ENCODE measurements around the gene TMEM14A. TPM values are rescaled to one million over a fixed set of nuclear protein-coding genes. Genes with fewer than 3 reads are reported as not detected.
"Not testable (repeated sequence)": the region's sequence is repeated elsewhere in the genome, so short reads cannot be mapped to it uniquely, and the experiment has no call there.

Gene TMEM14A
- polyA plus RNA-seq, 2 donors = 30.8 to 43.2 TPM

GRCh38 chr6:52653151-52653550 lies 17.8 kb upstream of the TMEM14A start:
- Histone ChIP-seq H3K27ac (ENCODE audit: low read depth in 2 of 2, low read length in 1 of 2) (no peak overlapping the region), H3K4me1 (ENCODE audit: control insufficient read depth in 2 of 2, insufficient read depth in 2 of 2, low read length in 1 of 2) (no peaks in the 10 kb centered on the region), H3K27me3 (ENCODE audit: control insufficient read depth in 1 of 2, insufficient read depth in 2 of 2, low read length in 2 of 2) (no peaks in the 10 kb centered on the region), H3K9me3 (ENCODE audit: control insufficient read depth in 2 of 2, insufficient read depth in 1 of 2, low read depth in 1 of 2, low read length in 1 of 2) (no peaks in the 10 kb centered on the region), H3K4me3 (ENCODE audit: low read depth in 1 of 2, low read length in 2 of 2) (no peak overlapping the region), H3K36me3 (ENCODE audit: control insufficient read depth in 2 of 2, insufficient read depth in 2 of 2, low read length in 1 of 2) (no peaks in the 10 kb centered on the region)

DNA sequence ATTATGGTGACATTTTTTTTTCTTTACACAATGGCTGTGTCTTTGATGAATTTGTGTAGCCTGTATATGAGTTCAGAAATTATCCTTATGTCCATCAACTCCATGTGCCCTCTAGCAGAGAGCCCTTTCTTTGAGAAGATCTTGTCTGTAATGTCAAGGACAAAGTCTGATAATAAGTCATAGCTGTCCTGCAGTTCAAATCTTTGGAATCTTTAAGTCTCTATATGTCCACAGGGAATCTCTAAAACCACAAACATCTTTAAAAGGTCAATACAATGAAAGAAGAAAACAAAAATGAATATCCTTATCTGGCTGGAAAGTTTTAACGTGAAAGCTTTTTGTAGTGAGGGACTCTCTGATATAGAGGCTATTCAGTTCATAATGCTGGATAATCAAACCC lies 16.9 kb upstream of the TMEM14A start:
- no peaks in the 10 kb centered on the region for H3K4me1 ChIP-seq (ENCODE audit: control insufficient read depth in 2 of 2, insufficient read depth in 2 of 2, low read length in 1 of 2)
- H3K9me3 ChIP-seq (ENCODE audit: control insufficient read depth in 2 of 2, insufficient read depth in 1 of 2, low read depth in 1 of 2, low read length in 1 of 2) = no peaks in the 10 kb centered on the region
- 79 to 93% methylated on average over 1 of the region's 1 CpG for WGBS, 2 donors
- no peaks in the 10 kb centered on the region for H3K36me3 ChIP-seq (ENCODE audit: control insufficient read depth in 2 of 2, insufficient read depth in 2 of 2, low read length in 1 of 2)
- no peak overlapping the region for H3K27ac ChIP-seq (ENCODE audit: low read depth in 2 of 2, low read length in 1 of 2)
- no peak overlapping the region for H3K4me3 ChIP-seq (ENCODE audit: low read depth in 1 of 2, low read length in 2 of 2)
- H3K27me3 ChIP-seq (ENCODE audit: control insufficient read depth in 1 of 2, insufficient read depth in 2 of 2, low read length in 2 of 2) = no peaks in the 10 kb centered on the region

DNA sequence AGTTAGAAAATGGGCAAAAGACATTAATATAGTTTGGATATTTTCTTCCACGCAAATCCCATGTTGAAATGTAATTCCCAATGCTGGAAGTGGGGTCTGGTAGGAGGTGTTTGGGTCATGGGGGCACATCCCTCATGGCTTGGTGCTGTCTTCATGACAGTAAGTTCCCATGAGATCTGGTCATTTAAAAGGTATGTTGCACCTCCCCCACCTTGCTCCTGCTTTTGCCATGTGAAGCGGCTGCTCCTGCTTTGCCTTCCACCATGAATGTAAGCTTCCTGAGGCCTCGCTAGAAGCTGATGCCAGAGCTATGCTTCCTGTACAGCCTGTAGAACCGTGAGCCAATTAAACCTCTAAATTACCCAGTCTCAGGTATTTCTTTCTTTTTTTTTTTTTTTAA lies 16.3 kb upstream of the TMEM14A start:
- Histone ChIP-seq H3K36me3 (ENCODE audit: control insufficient read depth in 2 of 2, insufficient read depth in 2 of 2, low read length in 1 of 2) (no peaks in the 10 kb centered on the region), H3K9me3 (ENCODE audit: control insufficient read depth in 2 of 2, insufficient read depth in 1 of 2, low read depth in 1 of 2, low read length in 1 of 2) (no peaks in the 10 kb centered on the region), H3K27ac (ENCODE audit: low read depth in 2 of 2, low read length in 1 of 2) (no peak overlapping the region), H3K27me3 (ENCODE audit: control insufficient read depth in 1 of 2, insufficient read depth in 2 of 2, low read length in 2 of 2) (no peaks in the 10 kb centered on the region), H3K4me1 (ENCODE audit: control insufficient read depth in 2 of 2, insufficient read depth in 2 of 2, low read length in 1 of 2) (no peaks in the 10 kb centered on the region), H3K4me3 (ENCODE audit: low read depth in 1 of 2, low read length in 2 of 2) (no peak overlapping the region)
- WGBS, 2 donors = 87 to 91% methylated on average over 4 of the region's 4 CpGs

DNA sequence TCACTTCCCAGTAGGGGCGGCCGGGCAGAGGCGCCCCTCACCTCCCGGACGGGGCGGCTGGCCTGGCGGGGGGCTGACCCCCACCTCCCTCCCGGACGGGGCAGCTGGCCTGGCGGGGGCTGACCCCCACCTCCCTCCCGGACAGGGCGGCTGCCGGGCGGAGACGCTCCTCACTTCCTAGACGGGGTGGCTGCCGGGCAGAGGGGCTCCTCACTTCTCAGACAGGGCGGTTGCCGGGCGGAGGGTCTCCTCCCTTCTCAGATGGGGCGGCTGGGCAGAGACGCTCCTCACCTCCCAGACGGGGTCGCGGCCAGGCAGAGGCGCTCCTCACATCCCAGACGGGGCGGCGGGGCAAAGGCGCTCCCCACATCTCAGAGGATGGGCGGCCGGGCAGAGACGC lies 15.0 kb upstream of the TMEM14A start:
- not testable (repeated sequence) for H3K27me3 ChIP-seq (ENCODE audit: control insufficient read depth in 1 of 2, insufficient read depth in 2 of 2, low read length in 2 of 2); H3K4me1 ChIP-seq (ENCODE audit: control insufficient read depth in 2 of 2, insufficient read depth in 2 of 2, low read length in 1 of 2); H3K27ac ChIP-seq (ENCODE audit: low read depth in 2 of 2, low read length in 1 of 2); H3K36me3 ChIP-seq (ENCODE audit: control insufficient read depth in 2 of 2, insufficient read depth in 2 of 2, low read length in 1 of 2); H3K4me3 ChIP-seq (ENCODE audit: low read depth in 1 of 2, low read length in 2 of 2); H3K9me3 ChIP-seq (ENCODE audit: control insufficient read depth in 2 of 2, insufficient read depth in 1 of 2, low read depth in 1 of 2, low read length in 1 of 2)
- WGBS, 2 donors = 93 to 98% methylated on average over 16 to 28 of the region's 33 CpGs

- H3K4me3 ChIP-seq (ENCODE audit: low read depth in 1 of 2, low read length in 2 of 2) = no peak overlapping the region
- H3K4me1 ChIP-seq (ENCODE audit: control insufficient read depth in 2 of 2, insufficient read depth in 2 of 2, low read length in 1 of 2) = peaks cover 0 to 2% of the 10 kb centered on the region in 2 donors
- no peaks in the 10 kb centered on the region for H3K9me3 ChIP-seq (ENCODE audit: control insufficient read depth in 2 of 2, insufficient read depth in 1 of 2, low read depth in 1 of 2, low read length in 1 of 2)
- 70 to 78% methylated on average over 4 of the region's 4 CpGs for whole genome bisulfite sequencing, 2 donors
- H3K27ac ChIP-seq (ENCODE audit: low read depth in 2 of 2, low read length in 1 of 2) = no peak overlapping the region
- H3K27me3 ChIP-seq (ENCODE audit: control insufficient read depth in 1 of 2, insufficient read depth in 2 of 2, low read length in 2 of 2) = no peaks in the 10 kb centered on the region
- no peaks in the 10 kb centered on the region for H3K36me3 ChIP-seq (ENCODE audit: control insufficient read depth in 2 of 2, insufficient read depth in 2 of 2, low read length in 1 of 2)
Measured at GRCh38 chr6:52657870-52658269, 13.0 kb upstream of the TMEM14A start.

DNA sequence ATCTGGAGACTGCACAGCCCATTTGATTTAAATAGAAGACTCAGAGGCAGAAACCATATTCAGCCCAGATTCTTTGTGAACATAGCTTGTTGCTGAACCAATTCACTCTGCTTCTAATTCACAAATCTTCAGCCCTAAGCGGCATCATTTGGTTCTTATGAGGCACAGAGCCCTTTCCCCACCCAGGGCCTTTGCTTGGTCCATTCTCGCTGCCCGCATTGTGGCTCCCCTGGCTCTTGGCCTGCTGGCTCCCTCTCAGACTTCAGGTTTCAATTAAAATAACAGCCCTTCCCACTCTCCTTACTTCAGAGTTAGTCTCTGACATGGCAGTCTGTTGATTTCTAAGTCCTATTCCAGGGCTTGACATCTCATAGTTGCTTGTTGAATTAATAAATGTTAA lies 9.4 kb upstream of the TMEM14A start:
- H3K4me1 ChIP-seq (ENCODE audit: control insufficient read depth in 2 of 2, insufficient read depth in 2 of 2, low read length in 1 of 2) = peaks cover 2 to 5% of the 10 kb centered on the region in 2 donors
- H3K4me3 ChIP-seq (ENCODE audit: low read depth in 1 of 2, low read length in 2 of 2) = no peak overlapping the region
- H3K9me3 ChIP-seq (ENCODE audit: control insufficient read depth in 2 of 2, insufficient read depth in 1 of 2, low read depth in 1 of 2, low read length in 1 of 2) = no peaks in the 10 kb centered on the region
- WGBS, 2 donors = 73 to 90% methylated on average over 3 of the region's 3 CpGs
- H3K36me3 ChIP-seq (ENCODE audit: control insufficient read depth in 2 of 2, insufficient read depth in 2 of 2, low read length in 1 of 2) = no peaks in the 10 kb centered on the region
- H3K27ac ChIP-seq (ENCODE audit: low read depth in 2 of 2, low read length in 1 of 2) = no peak overlapping the region
- H3K27me3 ChIP-seq (ENCODE audit: control insufficient read depth in 1 of 2, insufficient read depth in 2 of 2, low read length in 2 of 2) = no peaks in the 10 kb centered on the region

GRCh38 chr6:52662031-52662430 lies 8.9 kb upstream of the TMEM14A start:
- Histone ChIP-seq H3K4me1 (ENCODE audit: control insufficient read depth in 2 of 2, insufficient read depth in 2 of 2, low read length in 1 of 2) (peaks cover 2 to 5% of the 10 kb centered on the region in 2 donors), H3K36me3 (ENCODE audit: control insufficient read depth in 2 of 2, insufficient read depth in 2 of 2, low read length in 1 of 2) (no peaks in the 10 kb centered on the region), H3K27me3 (ENCODE audit: control insufficient read depth in 1 of 2, insufficient read depth in 2 of 2, low read length in 2 of 2) (no peaks in the 10 kb centered on the region), H3K9me3 (ENCODE audit: control insufficient read depth in 2 of 2, insufficient read depth in 1 of 2, low read depth in 1 of 2, low read length in 1 of 2) (no peaks in the 10 kb centered on the region), H3K4me3 (ENCODE audit: low read depth in 1 of 2, low read length in 2 of 2) (no peak overlapping the region), H3K27ac (ENCODE audit: low read depth in 2 of 2, low read length in 1 of 2) (no peak overlapping the region)
- WGBS, 2 donors = 91 to 97% methylated on average over 2 of the region's 2 CpGs

- WGBS, 2 donors = 16 to 19% methylated on average over 12 of the region's 12 CpGs
- H3K9me3 ChIP-seq (ENCODE audit: control insufficient read depth in 2 of 2, insufficient read depth in 1 of 2, low read depth in 1 of 2, low read length in 1 of 2) = no peaks in the 10 kb centered on the region
- no peak overlapping the region for H3K27ac ChIP-seq (ENCODE audit: low read depth in 2 of 2, low read length in 1 of 2)
Measured at GRCh38 chr6:52663120-52663935, 7.6 kb upstream of the TMEM14A start.

DNA sequence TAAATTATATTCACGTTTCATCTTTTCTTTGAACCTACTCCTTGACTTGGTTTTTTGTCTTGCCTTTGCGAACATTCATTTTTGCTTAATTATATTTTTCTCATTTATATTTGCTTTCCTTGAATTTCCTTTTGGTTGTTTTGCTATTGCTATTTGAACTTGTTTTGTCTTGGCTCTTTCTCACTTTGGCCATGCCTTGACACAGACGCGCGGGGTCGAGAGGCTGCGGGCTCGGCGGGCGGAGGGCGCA lies 7.1 kb upstream of the TMEM14A start:
- 0% methylated on average over 11 of the region's 11 CpGs for WGBS, 2 donors

More at GRCh38 chr6:52663120-52663935, 7.6 kb upstream of the TMEM14A start:
- H3K27me3 ChIP-seq (ENCODE audit: control insufficient read depth in 1 of 2, insufficient read depth in 2 of 2, low read length in 2 of 2) = no peaks in the 10 kb centered on the region
- peak overlapping the region in 1 of 2 donors; percentile 75 for H3K4me3 ChIP-seq (ENCODE audit: low read depth in 1 of 2, low read length in 2 of 2)
- peaks cover 2 to 5% of the 10 kb centered on the region in 2 donors for H3K4me1 ChIP-seq (ENCODE audit: control insufficient read depth in 2 of 2, insufficient read depth in 2 of 2, low read length in 1 of 2)
- no peaks in the 10 kb centered on the region for H3K36me3 ChIP-seq (ENCODE audit: control insufficient read depth in 2 of 2, insufficient read depth in 2 of 2, low read length in 1 of 2)

More for the DNA sequence above, 7.1 kb upstream of the TMEM14A start:
- peak overlapping the region; percentile 70 to 73 for H3K27ac ChIP-seq (ENCODE audit: low read depth in 2 of 2, low read length in 1 of 2)
- no peaks in the 10 kb centered on the region for H3K36me3 ChIP-seq (ENCODE audit: control insufficient read depth in 2 of 2, insufficient read depth in 2 of 2, low read length in 1 of 2)
- H3K9me3 ChIP-seq (ENCODE audit: control insufficient read depth in 2 of 2, insufficient read depth in 1 of 2, low read depth in 1 of 2, low read length in 1 of 2) = no peaks in the 10 kb centered on the region
- H3K4me1 ChIP-seq (ENCODE audit: control insufficient read depth in 2 of 2, insufficient read depth in 2 of 2, low read length in 1 of 2) = peaks cover 2 to 5% of the 10 kb centered on the region in 2 donors
- peak overlapping the region; percentile 67 to 75 for H3K4me3 ChIP-seq (ENCODE audit: low read depth in 1 of 2, low read length in 2 of 2)
- no peaks in the 10 kb centered on the region for H3K27me3 ChIP-seq (ENCODE audit: control insufficient read depth in 1 of 2, insufficient read depth in 2 of 2, low read length in 2 of 2)

Data from esophagus (tissue), 2 donors.